Stimulated activated CD8-positive, alpha-beta memory T cell treated with anti-CD3 and anti-CD28 coated beads, Interleukin-7, amount 100 ng/mL, for 1 hour (primary cell): ENCODE data around the gene GTSE1.

Experiments
- DNase-seq, 2 donors: peaks; one replicate each; pipeline ENCODE4 v3.0.0-alpha.2; 2020; ENCODE audit warnings: low read depth in 2 of 2

GTSE1 gene

GRCh38 chr22:46364341-46365165 lies 67.9 kb downstream of the GTSE1 start:
- no peak for DNase-seq

GRCh38 chr22:46365166-46365624 lies 68.5 kb downstream of the GTSE1 start:
- no peak for DNase-seq

DNA sequence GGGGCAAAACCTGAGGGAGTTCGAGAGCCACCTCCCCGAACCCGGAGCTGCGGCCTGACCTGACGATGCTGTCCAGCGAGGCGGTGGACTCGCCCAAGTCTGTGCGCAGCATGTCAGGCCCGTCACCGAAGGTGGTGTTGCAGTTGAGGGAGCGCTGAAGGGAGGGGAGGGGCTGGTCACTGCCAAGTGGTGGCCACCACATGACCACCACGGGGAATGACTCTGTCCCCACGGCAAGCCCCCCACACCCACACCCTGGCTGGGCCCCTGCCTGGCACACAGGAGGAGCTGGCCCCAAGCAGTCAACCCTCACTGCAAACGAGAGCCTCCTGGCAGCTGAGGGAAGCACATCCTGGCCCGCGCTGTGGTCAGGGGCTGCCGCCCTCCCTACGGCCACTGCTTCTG lies 69.7 kb downstream of the GTSE1 start:
- DNase-seq, result no peak

DNA sequence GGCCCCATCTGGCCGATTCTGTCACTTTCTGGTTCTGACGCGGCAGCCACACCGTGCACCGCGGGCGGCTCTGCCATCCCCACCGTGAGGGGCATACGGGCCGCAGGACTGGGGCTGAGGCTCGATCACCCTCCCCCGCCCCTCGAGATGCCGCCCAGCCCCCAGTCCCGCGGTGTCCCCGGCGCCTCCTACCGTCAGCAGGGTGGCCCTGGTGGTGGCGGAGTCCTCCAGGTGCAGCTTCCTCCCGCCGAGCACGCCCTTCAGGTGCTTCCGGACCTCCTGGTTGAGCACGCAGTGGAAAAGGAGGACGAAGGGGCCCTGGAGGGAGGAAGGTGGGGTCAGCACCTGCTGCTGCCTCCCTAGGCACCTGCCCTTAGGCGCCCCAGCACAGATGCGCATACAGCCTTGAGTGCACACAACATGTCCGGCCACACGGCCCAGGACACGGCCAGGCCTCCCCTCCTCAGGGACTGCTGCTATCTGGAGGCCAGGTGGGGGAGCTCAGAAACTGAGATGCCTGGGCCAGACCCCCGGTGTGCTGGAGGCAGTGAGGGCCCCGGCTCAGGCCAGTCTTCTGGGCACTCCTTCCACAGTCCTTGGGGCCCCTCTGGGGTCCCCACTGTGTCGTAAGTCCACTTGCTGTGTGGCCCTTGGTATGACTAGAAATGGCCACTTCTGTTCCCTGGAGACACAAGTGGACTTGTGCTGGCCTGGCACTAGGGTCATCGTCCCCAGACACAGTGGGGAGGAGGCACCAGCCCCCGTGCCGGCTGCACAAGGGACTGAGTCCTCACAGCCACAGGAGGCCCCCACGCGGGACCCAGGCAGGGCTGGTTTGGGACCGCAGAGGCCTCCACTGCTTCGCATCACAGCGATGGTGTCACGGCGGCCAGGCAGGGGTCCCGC lies 70.4 kb downstream of the GTSE1 start:
- DNase-seq, result no peak

GRCh38 chr22:46367707-46368191 lies 71.1 kb downstream of the GTSE1 start:
- DNase-seq, result peak; percentile 31 to 41

GRCh38 chr22:46368422-46368821 lies 71.8 kb downstream of the GTSE1 start:
- DNase-seq, result no peak

DNA sequence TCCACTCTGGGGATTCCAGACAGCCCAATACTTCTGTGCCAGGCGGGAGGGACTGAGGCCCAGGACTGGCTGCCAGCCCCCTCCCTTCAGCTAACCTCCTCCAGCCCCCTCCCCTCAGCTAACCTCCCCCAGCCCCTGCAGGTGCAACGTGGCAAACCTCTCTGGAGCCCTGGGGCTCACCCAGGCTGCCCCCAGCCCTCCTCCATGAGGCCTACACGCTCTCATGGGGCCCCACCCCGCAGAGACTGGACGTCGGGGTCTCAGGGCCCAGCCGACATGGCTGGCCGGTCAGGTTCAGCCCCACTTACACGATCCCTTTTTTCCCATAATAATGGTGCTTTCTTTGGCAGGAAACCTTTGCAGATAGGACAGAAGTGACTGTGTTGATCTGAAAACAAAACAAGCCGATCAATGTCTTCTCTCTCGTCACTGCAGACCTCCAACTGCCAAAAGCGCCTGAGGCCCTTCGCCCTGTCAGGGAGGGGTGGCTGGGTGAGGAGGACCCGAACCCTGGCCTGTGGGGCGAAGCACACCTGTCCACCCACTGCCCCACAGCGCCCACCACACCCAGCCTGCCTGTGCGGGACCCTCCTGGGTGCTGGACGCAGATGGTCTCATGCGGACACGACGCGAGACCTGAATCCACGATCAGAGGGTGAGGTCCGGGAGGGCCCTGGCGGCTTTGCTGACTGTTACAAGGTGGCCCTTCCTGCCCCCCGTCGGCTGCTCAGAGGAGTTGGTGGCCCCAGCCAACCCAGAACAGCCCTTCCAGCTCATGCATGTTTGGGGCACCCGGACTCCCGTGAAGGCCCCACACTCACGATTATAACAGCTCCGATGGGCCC lies 72.4 kb downstream of the GTSE1 start:
- no peak for DNase-seq

GRCh38 chr22:46369716-46370583 lies 73.3 kb downstream of the GTSE1 start:
- DNase-seq, result no peak

GRCh38 chr22:46370584-46371291 lies 74.1 kb downstream of the GTSE1 start:
- DNase-seq, result peak; percentile 25 to 34

GRCh38 chr22:46371623-46372226 lies 75.1 kb downstream of the GTSE1 start:
- no peak for DNase-seq

DNA sequence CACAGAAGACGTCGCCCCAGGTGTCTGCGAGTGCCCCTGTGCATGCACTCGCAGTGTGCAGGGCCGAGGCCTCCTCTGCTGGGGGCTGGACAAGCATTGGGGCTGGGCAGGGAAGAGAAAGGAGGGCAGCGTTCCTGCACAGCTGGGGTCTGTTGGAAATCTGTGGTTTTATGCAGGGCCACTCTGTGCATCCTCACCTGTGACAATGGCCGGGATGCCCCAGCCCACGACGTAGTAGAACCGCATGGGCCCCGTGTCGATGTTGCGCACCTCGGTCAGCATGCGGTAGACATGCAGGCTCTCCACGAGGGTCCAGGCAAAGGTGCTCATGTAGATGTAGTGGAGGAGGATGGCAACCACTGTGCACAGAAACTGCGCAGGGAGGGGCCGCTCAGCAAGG lies 76.0 kb downstream of the GTSE1 start:
- no peak for DNase-seq

DNA sequence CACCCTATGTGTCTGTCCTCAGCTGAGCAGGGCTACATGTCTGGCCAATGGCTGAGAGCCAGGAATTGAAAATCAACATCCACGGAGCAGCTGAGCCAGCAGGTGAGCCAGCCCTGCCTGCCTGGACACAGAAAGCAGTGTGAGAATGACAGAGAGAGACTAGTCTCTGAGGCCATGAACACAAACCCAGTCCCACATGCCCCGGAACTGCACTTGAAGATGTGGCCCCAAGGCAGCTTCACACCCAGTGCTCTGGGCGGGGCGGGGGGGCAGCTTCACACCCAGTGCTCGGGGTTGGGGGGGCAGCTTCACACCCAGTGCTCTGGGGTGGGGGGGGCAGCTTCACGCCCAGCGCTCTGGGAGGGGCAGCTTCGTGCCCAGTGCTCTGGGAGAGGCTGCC lies 76.5 kb downstream of the GTSE1 start:
- no peak for DNase-seq

- DNase-seq, result no peak
Measured at GRCh38 chr22:46373921-46374662, 77.4 kb downstream of the GTSE1 start.

- no peak for DNase-seq
Measured at GRCh38 chr22:46374663-46375474, 78.2 kb downstream of the GTSE1 start.

DNA sequence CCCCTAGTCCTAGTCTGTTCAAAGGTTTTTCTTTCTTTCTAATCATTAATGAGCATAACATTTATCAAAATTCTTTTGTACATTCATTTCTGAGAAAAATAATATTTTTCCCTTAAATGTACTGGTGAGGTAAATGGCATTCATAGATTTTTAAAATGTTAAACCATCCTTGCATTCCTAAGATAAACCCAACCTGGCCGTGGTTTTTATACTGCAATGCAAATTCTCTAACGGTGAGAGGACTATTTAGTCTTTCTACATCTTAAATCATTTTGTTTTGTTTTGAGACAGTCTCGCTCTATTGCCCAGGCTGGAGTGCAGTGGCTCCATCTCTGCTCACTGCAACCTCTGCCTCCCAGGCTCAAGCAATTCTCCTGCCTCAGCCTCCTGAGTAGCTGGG lies 79.4 kb downstream of the GTSE1 start:
- DNase-seq, result no peak

- DNase-seq, result no peak
Measured at GRCh38 chr22:46376908-46377524, 80.3 kb downstream of the GTSE1 start.
